ENCODE data around the gene ARAP2.

Gene ARAP2

DNA sequence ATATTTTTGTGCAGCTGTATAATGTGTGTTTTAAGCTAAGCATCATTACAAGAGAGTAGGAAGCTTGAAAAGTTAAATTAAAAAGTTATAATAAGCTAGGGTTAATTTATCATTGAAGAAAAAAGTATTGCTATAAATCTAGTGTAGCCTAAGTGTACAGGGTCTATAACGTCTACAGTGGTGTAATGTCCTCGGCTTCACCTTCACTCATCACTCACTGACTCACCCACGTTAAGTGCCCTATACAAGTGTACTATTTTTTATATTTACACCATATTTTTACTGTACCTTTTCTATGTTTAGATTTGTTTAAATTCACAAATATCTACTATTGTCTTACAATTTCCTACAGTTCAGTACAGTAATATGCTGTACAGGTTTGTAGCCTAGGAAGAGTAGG, 23.5 kb downstream of the ARAP2 start:
- Histone ChIP-seq H3K27me3 (ENCODE audit: insufficient read depth, low read depth, severe bottlenecking) (peaks cover 23% of the 10 kb centered on the region), H3K9me3 (ENCODE audit: severe bottlenecking) (no peaks in the 10 kb centered on the region), H3K27ac (no peak overlapping the region), H3K36me3 (no peaks in the 10 kb centered on the region), H3K4me3 (ENCODE audit: low read depth, low read length) (no peak overlapping the region)
- no peak for DNase-seq
- TF ChIP-seq, protein P1, sequence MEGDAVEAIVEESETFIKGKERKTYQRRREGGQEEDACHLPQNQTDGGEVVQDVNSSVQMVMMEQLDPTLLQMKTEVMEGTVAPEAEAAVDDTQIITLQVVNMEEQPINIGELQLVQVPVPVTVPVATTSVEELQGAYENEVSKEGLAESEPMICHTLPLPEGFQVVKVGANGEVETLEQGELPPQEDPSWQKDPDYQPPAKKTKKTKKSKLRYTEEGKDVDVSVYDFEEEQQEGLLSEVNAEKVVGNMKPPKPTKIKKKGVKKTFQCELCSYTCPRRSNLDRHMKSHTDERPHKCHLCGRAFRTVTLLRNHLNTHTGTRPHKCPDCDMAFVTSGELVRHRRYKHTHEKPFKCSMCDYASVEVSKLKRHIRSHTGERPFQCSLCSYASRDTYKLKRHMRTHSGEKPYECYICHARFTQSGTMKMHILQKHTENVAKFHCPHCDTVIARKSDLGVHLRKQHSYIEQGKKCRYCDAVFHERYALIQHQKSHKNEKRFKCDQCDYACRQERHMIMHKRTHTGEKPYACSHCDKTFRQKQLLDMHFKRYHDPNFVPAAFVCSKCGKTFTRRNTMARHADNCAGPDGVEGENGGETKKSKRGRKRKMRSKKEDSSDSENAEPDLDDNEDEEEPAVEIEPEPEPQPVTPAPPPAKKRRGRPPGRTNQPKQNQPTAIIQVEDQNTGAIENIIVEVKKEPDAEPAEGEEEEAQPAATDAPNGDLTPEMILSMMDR (IDR thresholded peaks at IDR 0.05; ENCODE audit: low read depth, low read length), result no peak

- H3K9me3 ChIP-seq (ENCODE audit: severe bottlenecking), result no peaks in the 10 kb centered on the region
- H3K36me3 ChIP-seq, result no peaks in the 10 kb centered on the region
These were observed 26.2 kb downstream of the ARAP2 start for GRCh38 chr4:36218121-36218520.

GRCh38 chr4:36215627-36216026, 28.7 kb downstream of the ARAP2 start:
- peaks cover 31% of the 10 kb centered on the region for H3K27me3 ChIP-seq (ENCODE audit: insufficient read depth, low read depth, severe bottlenecking)
- H3K36me3 ChIP-seq, result no peaks in the 10 kb centered on the region
- H3K4me3 ChIP-seq (ENCODE audit: low read depth, low read length), result no peak overlapping the region
- no peaks in the 10 kb centered on the region for H3K9me3 ChIP-seq (ENCODE audit: severe bottlenecking)
- TF ChIP-seq, protein P1 (IDR thresholded peaks at IDR 0.05; ENCODE audit: low read depth, low read length), result no peak
- H3K27ac ChIP-seq, result no peak overlapping the region
- DNase-seq, result no peak

More at GRCh38 chr4:36218121-36218520, 26.2 kb downstream of the ARAP2 start:
- TF ChIP-seq, protein P1 (IDR thresholded peaks at IDR 0.05; ENCODE audit: low read depth, low read length), result no peak
- peaks cover 31% of the 10 kb centered on the region for H3K27me3 ChIP-seq (ENCODE audit: insufficient read depth, low read depth, severe bottlenecking)
- no peak overlapping the region for H3K4me3 ChIP-seq (ENCODE audit: low read depth, low read length)
- no peak overlapping the region for H3K27ac ChIP-seq
- DNase-seq, result no peak

DNA sequence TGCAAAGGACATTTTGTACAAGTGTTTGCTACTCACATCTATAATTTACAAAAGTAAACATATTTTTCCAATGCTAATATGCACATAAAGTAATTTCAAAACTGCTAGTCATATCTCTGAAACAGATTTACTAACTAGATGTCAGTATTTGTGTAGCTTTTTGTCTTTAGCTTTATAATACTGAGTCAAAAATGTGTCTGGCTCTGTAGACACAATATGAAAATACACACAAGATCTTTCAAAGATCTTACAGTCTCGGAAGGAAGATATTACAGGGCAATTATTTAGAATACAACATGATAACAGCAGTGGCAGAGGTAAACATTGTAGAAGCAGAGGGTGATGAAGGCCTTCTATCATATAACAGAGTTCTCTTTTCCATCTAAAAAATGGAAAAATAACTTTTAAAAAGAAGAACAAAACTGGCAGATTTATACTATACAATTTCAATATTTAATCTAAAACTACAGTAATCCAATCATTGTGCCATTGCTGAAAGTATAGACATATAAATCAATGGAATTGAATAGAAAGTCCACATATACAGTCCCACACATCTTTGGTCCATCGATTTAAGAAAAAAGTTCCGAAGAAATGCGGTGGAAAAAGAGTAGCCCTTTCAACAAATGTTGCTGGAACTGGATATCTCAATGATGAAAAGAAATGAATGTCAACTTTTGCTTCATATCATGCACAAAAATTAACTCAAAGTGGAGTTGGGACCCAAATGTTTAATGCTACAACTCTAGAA, 29.4 kb downstream of the ARAP2 start:
- Histone ChIP-seq H3K4me3 (ENCODE audit: low read depth, low read length) (no peak overlapping the region), H3K27ac (no peak overlapping the region), H3K36me3 (no peaks in the 10 kb centered on the region), H3K27me3 (ENCODE audit: insufficient read depth, low read depth, severe bottlenecking) (peaks cover 38% of the 10 kb centered on the region), H3K9me3 (ENCODE audit: severe bottlenecking) (no peaks in the 10 kb centered on the region)
- DNase-seq, result no peak
- TF ChIP-seq, protein P1 (IDR thresholded peaks at IDR 0.05; ENCODE audit: low read depth, low read length), result no peak

DNA sequence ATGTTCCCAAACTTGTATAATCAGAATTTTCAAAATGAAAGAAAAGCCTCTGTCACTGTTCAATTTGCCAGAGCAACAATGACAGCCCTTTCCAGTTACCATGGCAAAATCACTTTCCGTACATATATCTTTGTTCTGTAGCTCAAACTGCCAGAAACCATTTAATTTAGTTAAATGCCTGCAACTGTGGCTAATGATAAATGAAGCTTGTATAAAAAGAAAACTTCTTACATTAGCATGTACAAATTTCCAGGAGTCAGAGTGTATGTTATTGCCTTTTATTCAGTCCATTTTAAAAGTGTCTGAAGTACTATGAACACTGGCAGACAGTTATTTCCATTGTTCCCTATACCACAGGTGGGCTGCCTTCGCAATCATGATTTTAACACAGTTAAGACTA, 30.3 kb downstream of the ARAP2 start:
- Histone ChIP-seq H3K4me3 (ENCODE audit: low read depth, low read length) (no peak overlapping the region), H3K36me3 (no peaks in the 10 kb centered on the region), H3K27me3 (ENCODE audit: insufficient read depth, low read depth, severe bottlenecking) (peaks cover 39% of the 10 kb centered on the region), H3K27ac (no peak overlapping the region), H3K9me3 (ENCODE audit: severe bottlenecking) (no peaks in the 10 kb centered on the region)
- no peak for DNase-seq
- TF ChIP-seq, protein P1 (IDR thresholded peaks at IDR 0.05; ENCODE audit: low read depth, low read length), result no peak

- no peak overlapping the region for H3K27ac ChIP-seq
These were observed 33.2 kb downstream of the ARAP2 start for GRCh38 chr4:36211084-36211483.

More at GRCh38 chr4:36211084-36211483, 33.2 kb downstream of the ARAP2 start:
- Histone ChIP-seq H3K36me3 (no peaks in the 10 kb centered on the region), H3K9me3 (ENCODE audit: severe bottlenecking) (no peaks in the 10 kb centered on the region), H3K4me3 (ENCODE audit: low read depth, low read length) (no peak overlapping the region), H3K27me3 (ENCODE audit: insufficient read depth, low read depth, severe bottlenecking) (peaks cover 43% of the 10 kb centered on the region)
- DNase-seq, result no peak
- TF ChIP-seq, protein P1 (IDR thresholded peaks at IDR 0.05; ENCODE audit: low read depth, low read length), result no peak

All from WERI-Rb-1 (cell line).